Loucy (cell line): Measurements from ENCODE around the gene ROR1.

Experiments
- H2AFZ ChIP-seq: fragments of 200-600 bp; sonication (generic); 2 replicates; pipeline ENCODE4 v1.6.0; 2016; ENCODE audit warnings: antibody characterized with exemption, mild to moderate bottlenecking, low read length, moderate library complexity
- H3F3A ChIP-seq: fragments of 200-600 bp; 2 replicates; pipeline ENCODE4 v1.6.0; 2016; ENCODE audit warnings: antibody characterized with exemption, low read depth, mild to moderate bottlenecking
- H3K27me3 ChIP-seq: fragments of 200-600 bp; sonication (generic); 2 replicates; pipeline ENCODE4 v1.6.1; 2014; ENCODE audit warnings: low read length, mild to moderate bottlenecking; ENCODE audit not compliant: insufficient read depth, poor library complexity, severe bottlenecking
- H3K36me3 ChIP-seq: fragments of 200-600 bp; sonication (generic); 2 replicates; pipeline ENCODE4 v1.6.1; 2016; ENCODE audit warnings: low read length; ENCODE audit not compliant: insufficient read depth
- H3K4me1 ChIP-seq: fragments of 200-600 bp; sonication (generic); 2 replicates; pipeline ENCODE4 v1.5.1; 2014; ENCODE audit warnings: low read length, mild to moderate bottlenecking; ENCODE audit not compliant: insufficient read depth, poor library complexity, severe bottlenecking
- H3K4me2 ChIP-seq: fragments of 200-600 bp; sonication (generic); 2 replicates; pipeline ENCODE4 v1.6.0; 2014; ENCODE audit warnings: antibody characterized with exemption, low read length, low read depth, mild to moderate bottlenecking; ENCODE audit not compliant: poor library complexity, severe bottlenecking
- H3K4me3 ChIP-seq: fragments of 200-600 bp; sonication (generic); 2 replicates; pipeline ENCODE4 v1.5.1; 2014; ENCODE audit warnings: low read length, mild to moderate bottlenecking, mixed read lengths; ENCODE audit not compliant: poor library complexity, severe bottlenecking
- H3K79me2 ChIP-seq: fragments of 200-600 bp; sonication (generic); 2 replicates; pipeline ENCODE4 v1.6.1; 2014; ENCODE audit warnings: low read length; ENCODE audit not compliant: insufficient read depth
- H3K9ac ChIP-seq: fragments of 200-600 bp; sonication (generic); 2 replicates; pipeline ENCODE4 v1.6.0; 2014; ENCODE audit warnings: mild to moderate bottlenecking, low read depth, low read length, moderate library complexity; ENCODE audit not compliant: poor library complexity, severe bottlenecking
- H3K9me2 ChIP-seq: fragments of 200-600 bp; sonication (generic); replicated peaks from 2 replicates; pipeline ENCODE4 v1.6.1; 2016; ENCODE audit warnings: low read depth, low read length, mixed read lengths
- H3K9me3 ChIP-seq: fragments of 200-600 bp; sonication (generic); 2 replicates; pipeline ENCODE4 v1.6.1; 2014; ENCODE audit warnings: mild to moderate bottlenecking, antibody characterized with exemption, low read length, low read depth; ENCODE audit not compliant: insufficient read depth
- H4K20me1 ChIP-seq: fragments of 200-600 bp; sonication (generic); 2 replicates; pipeline ENCODE4 v1.6.0; 2014; ENCODE audit warnings: antibody characterized with exemption, low read length, mild to moderate bottlenecking; ENCODE audit not compliant: insufficient read depth, poor library complexity, severe bottlenecking
- CTCF ChIP-seq: fragments of 200-600 bp; sonication (generic); conservative IDR thresholded peaks from 2 replicates; pipeline ENCODE4 v1.5.1; 2014; ENCODE audit warnings: mild to moderate bottlenecking, antibody characterized with exemption, low read length
- EZH2phosphoT487 ChIP-seq: fragments of 200-600 bp; IDR thresholded peaks from 2 replicates; pipeline ENCODE4 v1.6.1; 2018; ENCODE audit warnings: antibody characterized with exemption, mild to moderate bottlenecking, moderate library complexity, borderline replicate concordance

ROR1 gene

GRCh38 chr1:63836830-63837229 lies 63.0 kb downstream of the ROR1 start:
- no peaks in the 10 kb centered on the region for H3K79me2 ChIP-seq
- no peaks in the 10 kb centered on the region for H3K9me3 ChIP-seq
- no peak overlapping the region for H2AFZ ChIP-seq
- no peak overlapping the region for H3K4me3 ChIP-seq
- H3K4me1 ChIP-seq, result no peaks in the 10 kb centered on the region
- no peaks in the 10 kb centered on the region for H3F3A ChIP-seq
- no peak for TF ChIP-seq EZH2phosphoT487
- TF ChIP-seq CTCF, result no peak
- no peaks in the 10 kb centered on the region for H3K9me2 ChIP-seq
- H3K9ac ChIP-seq, result no peak overlapping the region
- no peak overlapping the region for H3K4me2 ChIP-seq
- H3K27me3 ChIP-seq, result no peaks in the 10 kb centered on the region
- no peaks in the 10 kb centered on the region for H3K36me3 ChIP-seq
- H4K20me1 ChIP-seq, result no peaks in the 10 kb centered on the region

- Histone ChIP-seq H3K4me2 (no peak overlapping the region), H2AFZ (no peak overlapping the region), H3K4me3 (no peak overlapping the region), H3F3A (no peaks in the 10 kb centered on the region), H3K9me3 (no peaks in the 10 kb centered on the region), H4K20me1 (no peaks in the 10 kb centered on the region), H3K27me3 (no peaks in the 10 kb centered on the region), H3K9ac (no peak overlapping the region), H3K79me2 (no peaks in the 10 kb centered on the region), H3K36me3 (no peaks in the 10 kb centered on the region), H3K9me2 (no peaks in the 10 kb centered on the region), H3K4me1 (no peaks in the 10 kb centered on the region)
- TF ChIP-seq EZH2phosphoT487 (no peak), CTCF (no peak)
Measured at GRCh38 chr1:63843010-63843409, 69.2 kb downstream of the ROR1 start.

- H3K4me3 ChIP-seq, result no peak overlapping the region
- H3K4me1 ChIP-seq, result no peaks in the 10 kb centered on the region
- H2AFZ ChIP-seq, result no peak overlapping the region
- H4K20me1 ChIP-seq, result no peaks in the 10 kb centered on the region
- H3K4me2 ChIP-seq, result no peak overlapping the region
- no peaks in the 10 kb centered on the region for H3K27me3 ChIP-seq
- no peaks in the 10 kb centered on the region for H3K36me3 ChIP-seq
- no peaks in the 10 kb centered on the region for H3K79me2 ChIP-seq
- no peak overlapping the region for H3K9ac ChIP-seq
- H3K9me3 ChIP-seq, result no peaks in the 10 kb centered on the region
- no peaks in the 10 kb centered on the region for H3F3A ChIP-seq
- peak; percentile 40 for TF ChIP-seq CTCF
- TF ChIP-seq EZH2phosphoT487, result no peak
- no peaks in the 10 kb centered on the region for H3K9me2 ChIP-seq
Measured at GRCh38 chr1:63843884-63844283, 70.1 kb downstream of the ROR1 start.
